ENCODE results near the gene DBNDD2.
A peak's percentile ranks its signal among the peaks of the same experiment; 100 is the strongest.

Gene DBNDD2

GRCh38 chr20:45419188-45420091, 11.4 kb downstream of the DBNDD2 start:
- DNase-seq, result peak; percentile 69

- DNase-seq, result no peak
These were observed 12.0 kb downstream of the DBNDD2 start for GRCh38 chr20:45420125-45420524.

- DNase-seq, result no peak
These were observed 15.6 kb downstream of the DBNDD2 start for GRCh38 chr20:45423700-45424099.

- DNase-seq, result no peak
These were observed 17.5 kb downstream of the DBNDD2 start for GRCh38 chr20:45425561-45425960.

GRCh38 chr20:45426320-45427016, 18.4 kb downstream of the DBNDD2 start:
- no peak for DNase-seq

- DNase-seq, result no peak
These were observed 19.4 kb downstream of the DBNDD2 start for GRCh38 chr20:45427236-45428149.

GRCh38 chr20:45429618-45430017, 21.5 kb downstream of the DBNDD2 start:
- DNase-seq, result no peak

- DNase-seq, result no peak
These were observed 24.2 kb downstream of the DBNDD2 start for GRCh38 chr20:45432294-45432693.

GRCh38 chr20:45433316-45433715, 25.2 kb downstream of the DBNDD2 start:
- peak; percentile 24 for DNase-seq

- no peak for DNase-seq
These were observed 25.9 kb downstream of the DBNDD2 start for GRCh38 chr20:45433976-45434375.

GRCh38 chr20:45436732-45437485, 28.8 kb downstream of the DBNDD2 start:
- peak; percentile 84 for DNase-seq

GRCh38 chr20:45440424-45440823, 32.3 kb downstream of the DBNDD2 start:
- DNase-seq, result no peak

- DNase-seq, result no peak
These were observed 33.0 kb downstream of the DBNDD2 start for GRCh38 chr20:45440891-45441685.

- no peak for DNase-seq
These were observed 33.7 kb downstream of the DBNDD2 start for GRCh38 chr20:45441746-45442145.

- no peak for DNase-seq
These were observed 36.0 kb downstream of the DBNDD2 start for GRCh38 chr20:45444050-45444449.

- peak; percentile 15 for DNase-seq
These were observed 37.9 kb downstream of the DBNDD2 start for GRCh38 chr20:45445805-45446562.

- no peak for DNase-seq
These were observed 40.2 kb downstream of the DBNDD2 start for GRCh38 chr20:45448270-45448669.

GRCh38 chr20:45449528-45449927, 41.4 kb downstream of the DBNDD2 start:
- DNase-seq, result no peak

- peak; percentile 45 for DNase-seq
These were observed 42.2 kb downstream of the DBNDD2 start for GRCh38 chr20:45450097-45450818.

- no peak for DNase-seq
These were observed 44.1 kb downstream of the DBNDD2 start for GRCh38 chr20:45452238-45452637.
